GM19099 (cell line): Measurements from ENCODE around the gene GDPD5.
A peak's percentile ranks its signal among the peaks of the same experiment; 100 is the strongest.

Experiments used
- POLR2A ChIP-seq: IDR thresholded peaks from 3 replicates; pipeline ENCODE4 v1.6.1; 2011; ENCODE audit warnings: low read depth; ENCODE audit not compliant: insufficient read length; ENCODE audit errors: extremely low read depth

Gene GDPD5

DNA sequence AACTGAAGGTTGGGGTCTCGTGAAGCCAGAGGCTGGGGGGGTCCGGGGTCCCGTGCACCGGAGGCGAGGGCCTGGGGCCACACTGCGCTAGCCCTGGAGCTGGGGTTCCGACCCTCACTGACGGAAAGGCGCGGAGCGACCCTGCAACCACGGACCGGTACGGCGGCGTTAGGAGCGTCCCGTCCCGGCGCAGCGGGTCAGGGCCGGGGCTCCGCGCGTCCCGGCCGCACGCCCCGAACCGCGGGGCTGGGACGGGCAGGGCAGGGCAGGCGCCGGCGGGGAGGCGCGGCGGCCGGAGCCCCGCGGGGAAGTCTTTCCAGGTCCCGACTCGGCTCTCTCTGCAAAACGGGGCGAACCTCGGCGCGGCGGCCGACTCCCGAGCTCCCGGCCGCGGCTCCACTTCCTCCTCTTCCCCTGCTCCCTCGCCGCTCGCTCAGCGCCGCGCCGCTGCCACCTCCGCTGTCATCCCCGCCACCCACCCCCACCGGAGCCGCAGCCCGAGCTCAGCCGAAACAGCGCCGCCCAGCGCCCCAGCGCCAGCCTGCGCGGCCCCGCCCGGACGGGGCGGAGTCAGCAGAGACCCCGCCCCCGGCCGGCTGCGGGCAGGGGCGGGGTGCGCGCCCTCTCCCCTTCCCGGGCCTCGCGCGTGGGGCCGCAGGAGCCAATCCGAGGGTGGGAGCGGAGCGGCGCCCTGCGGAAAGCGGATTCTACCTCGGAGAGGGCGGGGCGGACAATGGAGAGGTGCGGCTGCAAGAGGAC lies at the start of gene GDPD5:
GDPD5 (minus strand) TSS at position 509 of the 759 bp plus-strand sequence. CDS start 48,206 bp downstream, outside the sequence.
- peak; percentile 70 for TF ChIP-seq POLR2A

GRCh38 chr11:75574698-75575602 lies 49.2 kb upstream of the GDPD5 start:
- TF ChIP-seq POLR2A, result no peak

GRCh38 chr11:75572744-75573143 lies 47.0 kb upstream of the GDPD5 start:
- no peak for TF ChIP-seq POLR2A

GRCh38 chr11:75571625-75572024 lies 45.9 kb upstream of the GDPD5 start:
- no peak for TF ChIP-seq POLR2A

DNA sequence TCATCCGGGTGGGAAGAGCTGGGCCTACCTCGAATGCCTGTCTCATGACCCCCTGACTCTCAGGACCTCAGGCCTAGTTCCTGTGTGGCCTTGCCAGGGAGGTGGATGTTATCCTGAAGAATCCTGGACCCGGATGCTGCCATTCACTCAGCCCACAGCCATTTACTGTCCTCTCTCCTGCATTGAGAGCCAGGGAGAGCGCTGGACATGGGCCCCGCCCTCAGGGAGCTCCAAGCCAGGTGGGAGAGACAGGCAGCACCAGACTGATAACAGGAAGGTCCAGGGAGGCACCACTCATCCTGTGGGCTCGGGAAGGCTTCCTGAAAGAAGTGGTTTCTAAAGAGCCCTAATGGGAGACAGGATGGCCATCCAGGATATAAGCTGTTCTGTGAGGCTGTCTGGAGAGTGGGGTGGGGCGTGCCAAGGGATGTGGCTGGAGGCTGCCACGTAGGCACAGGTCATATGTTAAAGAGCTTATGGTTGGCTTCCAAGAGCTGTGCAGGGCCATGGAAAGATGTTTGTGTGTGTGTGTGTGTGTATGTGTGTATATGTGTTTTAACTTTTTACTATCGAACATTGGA lies 44.9 kb upstream of the GDPD5 start:
- no peak for TF ChIP-seq POLR2A

GRCh38 chr11:75568616-75569219 lies 43.0 kb upstream of the GDPD5 start:
- no peak for TF ChIP-seq POLR2A

GRCh38 chr11:75567971-75568370 lies 42.2 kb upstream of the GDPD5 start:
- TF ChIP-seq POLR2A, result no peak

DNA sequence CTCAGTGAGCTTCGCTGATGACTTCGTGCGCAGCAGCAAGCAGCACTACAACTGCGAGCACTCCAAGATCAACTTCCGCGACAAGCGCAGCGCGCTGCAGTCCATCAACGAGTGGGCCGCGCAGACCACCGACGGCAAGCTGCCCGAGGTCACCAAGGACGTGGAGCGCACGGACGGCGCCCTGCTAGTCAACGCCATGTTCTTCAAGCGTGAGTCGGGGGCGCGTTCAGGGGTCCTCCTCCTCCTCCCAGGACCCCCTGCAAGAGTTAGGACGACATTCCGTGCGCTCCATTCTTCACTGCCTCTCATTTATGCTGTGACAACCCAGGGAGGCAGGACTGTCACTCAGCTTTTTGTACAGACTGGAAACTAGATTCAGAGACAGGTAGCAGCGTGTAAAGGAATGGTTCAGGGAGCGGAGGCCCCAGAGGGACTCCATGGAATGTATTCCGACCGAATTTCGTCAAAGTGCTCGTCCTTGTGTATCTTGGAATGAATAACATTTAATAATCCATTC lies 41.1 kb upstream of the GDPD5 start:
- TF ChIP-seq POLR2A, result no peak

DNA sequence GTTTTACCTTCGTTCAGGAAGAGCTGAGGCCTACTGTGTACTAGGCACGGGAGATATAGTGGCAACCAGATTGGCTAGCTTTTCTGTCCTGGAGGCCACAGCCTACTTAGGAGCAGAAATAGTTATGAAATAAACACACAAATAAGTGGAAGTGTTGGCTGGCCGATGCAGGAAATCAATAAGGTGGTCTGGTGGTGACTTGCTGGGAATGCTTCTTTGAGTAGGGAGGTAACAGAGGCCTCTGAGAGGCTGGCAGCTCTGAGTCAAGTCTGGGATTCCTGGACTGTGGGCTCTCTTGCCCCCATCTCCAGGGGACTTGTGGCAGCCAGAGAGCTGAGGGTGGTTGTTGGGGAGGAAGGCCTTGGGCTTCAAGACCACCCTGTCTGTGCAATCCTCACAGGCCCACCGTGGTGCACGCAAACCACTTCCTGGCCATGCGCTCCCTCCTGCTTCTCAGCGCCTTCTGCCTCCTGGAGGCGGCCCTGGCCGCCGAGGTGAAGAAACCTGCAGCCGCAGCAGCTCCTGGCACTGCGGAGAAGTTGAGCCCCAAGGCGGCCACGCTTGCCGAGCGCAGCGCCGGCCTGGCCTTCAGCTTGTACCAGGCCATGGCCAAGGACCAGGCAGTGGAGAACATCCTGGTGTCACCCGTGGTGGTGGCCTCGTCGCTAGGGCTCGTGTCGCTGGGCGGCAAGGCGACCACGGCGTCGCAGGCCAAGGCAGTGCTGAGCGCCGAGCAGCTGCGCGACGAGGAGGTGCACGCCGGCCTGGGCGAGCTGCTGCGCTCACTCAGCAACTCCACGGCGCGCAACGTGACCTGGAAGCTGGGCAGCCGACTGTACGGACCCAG lies 40.4 kb upstream of the GDPD5 start:
- no peak for TF ChIP-seq POLR2A

GRCh38 chr11:75565221-75565814 lies 39.6 kb upstream of the GDPD5 start:
- TF ChIP-seq POLR2A, result no peak

DNA sequence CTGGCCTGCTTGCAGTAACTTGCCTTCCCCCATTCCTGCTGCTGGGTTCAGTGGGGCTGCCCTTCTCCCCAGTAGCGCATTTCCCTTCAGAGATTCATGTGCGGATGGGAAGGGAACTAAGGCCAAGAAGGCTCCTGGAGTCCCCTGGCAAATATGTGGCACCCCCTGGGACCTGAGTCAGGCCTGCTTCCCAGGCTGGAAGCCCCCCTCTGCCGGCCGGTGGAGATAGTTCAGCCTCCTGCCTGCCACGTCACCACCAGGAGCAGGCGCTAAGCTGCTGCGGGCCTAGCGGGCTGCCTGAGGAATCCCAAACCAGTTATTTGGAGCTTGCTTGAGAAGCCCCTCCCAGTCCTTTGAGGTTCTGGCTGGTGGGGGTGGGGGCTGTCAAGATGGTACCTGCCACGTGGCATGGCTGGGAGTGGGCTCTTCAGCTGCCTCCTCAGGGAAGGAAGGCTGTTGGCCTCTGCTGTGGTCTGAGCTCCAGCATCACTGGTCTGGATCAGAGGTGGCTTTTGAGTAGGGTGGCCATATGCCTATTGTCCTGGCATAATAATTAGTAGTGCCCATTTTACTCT lies 38.3 kb upstream of the GDPD5 start:
- TF ChIP-seq POLR2A, result no peak

GRCh38 chr11:75563501-75563977 lies 37.8 kb upstream of the GDPD5 start:
- TF ChIP-seq POLR2A, result no peak

- TF ChIP-seq POLR2A, result no peak
Measured at GRCh38 chr11:75562836-75563484, 37.2 kb upstream of the GDPD5 start.
